MV-4-11 (cell line): ENCODE data around the gene HOXA1.

Experiments used
- DNase-seq: peaks from one replicate; lab custom pipeline; 2025; lab: John Stamatoyannopoulos, UW

HOXA1 gene

DNA sequence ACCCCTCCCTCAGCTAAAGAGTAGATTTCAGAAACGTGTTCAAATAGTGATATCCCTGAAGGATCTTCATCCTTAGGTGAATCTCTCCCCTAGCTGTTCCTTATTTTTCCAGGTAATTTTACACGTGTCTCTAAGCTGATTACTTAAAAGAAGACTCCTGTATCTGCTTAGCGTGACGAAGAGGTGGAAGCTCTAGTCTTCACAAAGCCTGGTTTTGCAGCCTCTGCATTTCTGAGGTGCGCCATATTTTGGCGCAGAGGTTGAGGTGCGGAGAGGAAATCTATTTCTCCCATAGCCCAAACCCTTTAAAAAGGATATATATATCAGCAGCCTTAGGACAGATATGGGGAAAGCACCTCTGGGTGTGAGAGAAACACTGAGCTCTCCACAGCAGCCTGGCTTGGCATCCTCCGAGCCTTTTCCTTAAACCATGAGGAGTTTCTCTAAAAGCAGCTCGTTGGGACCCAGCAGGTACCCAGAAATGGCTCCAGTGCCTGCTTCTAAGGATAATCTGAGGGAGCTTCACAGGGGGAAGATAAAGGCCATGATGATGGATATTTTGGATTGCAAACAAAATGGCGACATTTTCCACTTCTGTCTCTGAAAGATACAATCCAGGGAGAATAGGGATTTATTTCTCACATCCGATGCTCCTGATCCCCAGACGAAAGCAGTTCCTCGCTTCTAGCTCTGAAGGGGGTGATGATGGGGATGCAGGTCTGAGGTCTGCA lies 9.7 kb upstream of the HOXA1 start:
- DNase-seq = no peak

DNA sequence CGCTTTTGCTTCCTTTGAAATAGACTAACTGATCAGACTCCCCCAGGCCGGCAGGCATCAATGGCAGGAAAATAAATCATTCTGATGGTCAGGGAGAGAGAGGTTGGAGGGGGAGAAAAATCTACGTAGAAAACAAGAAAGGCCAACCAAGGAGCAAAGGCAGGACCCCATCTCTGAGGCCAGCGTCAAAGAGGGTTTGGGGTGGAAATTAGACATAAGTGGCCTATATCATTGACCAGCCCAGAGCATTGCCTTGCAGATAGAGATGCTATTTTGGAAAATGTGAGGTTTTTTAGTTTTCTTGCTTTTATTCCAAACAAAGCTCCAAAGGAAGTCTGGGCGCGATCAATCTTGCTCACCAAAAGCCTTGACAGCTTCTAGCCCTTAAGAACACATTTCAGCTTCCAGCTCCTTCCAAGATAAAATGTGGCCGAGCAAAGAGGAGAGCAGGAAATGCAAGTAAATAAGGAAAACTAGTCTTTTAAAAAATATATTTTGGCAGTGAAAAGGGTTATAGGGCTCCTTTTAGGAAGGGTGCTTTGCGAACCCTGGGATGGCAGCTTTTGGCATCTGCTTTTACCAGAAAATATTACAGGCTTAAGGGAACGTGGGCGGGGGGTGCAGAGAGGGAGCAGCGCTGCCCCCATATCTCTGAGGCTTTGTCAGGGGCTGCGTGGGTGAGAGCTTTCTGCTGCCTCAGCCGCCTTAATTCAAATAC lies 8.7 kb upstream of the HOXA1 start:
- no peak for DNase-seq

DNA sequence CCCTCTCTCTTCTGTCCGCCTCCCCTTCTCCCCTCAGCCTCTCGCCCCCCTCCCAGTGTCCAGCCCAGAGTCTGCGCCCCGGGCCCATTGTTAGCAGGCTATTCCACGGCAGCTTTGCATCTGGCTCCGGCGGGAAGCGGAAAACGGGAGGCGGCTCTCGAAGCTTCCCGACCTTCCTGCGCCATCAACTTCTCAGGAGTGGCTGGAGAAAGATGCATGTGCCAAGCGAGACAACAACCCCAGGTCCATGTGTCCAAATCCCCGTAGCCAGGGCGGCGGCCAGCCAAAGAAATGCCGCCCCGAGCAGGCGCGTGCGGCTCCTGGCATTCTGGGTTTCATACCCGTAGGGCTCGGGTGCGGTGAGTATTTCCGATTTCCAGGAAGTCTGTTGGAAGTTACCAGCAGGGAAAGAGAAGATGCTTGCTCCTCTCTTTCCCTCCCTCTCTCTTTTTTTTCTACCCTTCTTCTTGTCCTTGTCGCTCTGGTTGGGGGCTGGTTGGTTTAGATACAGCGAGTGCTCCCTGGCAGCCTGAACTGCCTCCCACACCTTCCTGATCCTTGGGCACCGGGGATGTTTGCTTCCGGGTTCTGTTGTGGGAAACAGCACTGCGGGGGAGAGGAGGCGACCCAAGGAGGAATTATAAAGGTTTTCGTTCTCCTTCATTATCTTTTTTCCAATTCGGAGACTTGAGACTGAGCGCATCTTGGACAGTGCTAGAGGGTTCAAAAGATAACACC lies 7.9 kb upstream of the HOXA1 start:
- DNase-seq = no peak

DNA sequence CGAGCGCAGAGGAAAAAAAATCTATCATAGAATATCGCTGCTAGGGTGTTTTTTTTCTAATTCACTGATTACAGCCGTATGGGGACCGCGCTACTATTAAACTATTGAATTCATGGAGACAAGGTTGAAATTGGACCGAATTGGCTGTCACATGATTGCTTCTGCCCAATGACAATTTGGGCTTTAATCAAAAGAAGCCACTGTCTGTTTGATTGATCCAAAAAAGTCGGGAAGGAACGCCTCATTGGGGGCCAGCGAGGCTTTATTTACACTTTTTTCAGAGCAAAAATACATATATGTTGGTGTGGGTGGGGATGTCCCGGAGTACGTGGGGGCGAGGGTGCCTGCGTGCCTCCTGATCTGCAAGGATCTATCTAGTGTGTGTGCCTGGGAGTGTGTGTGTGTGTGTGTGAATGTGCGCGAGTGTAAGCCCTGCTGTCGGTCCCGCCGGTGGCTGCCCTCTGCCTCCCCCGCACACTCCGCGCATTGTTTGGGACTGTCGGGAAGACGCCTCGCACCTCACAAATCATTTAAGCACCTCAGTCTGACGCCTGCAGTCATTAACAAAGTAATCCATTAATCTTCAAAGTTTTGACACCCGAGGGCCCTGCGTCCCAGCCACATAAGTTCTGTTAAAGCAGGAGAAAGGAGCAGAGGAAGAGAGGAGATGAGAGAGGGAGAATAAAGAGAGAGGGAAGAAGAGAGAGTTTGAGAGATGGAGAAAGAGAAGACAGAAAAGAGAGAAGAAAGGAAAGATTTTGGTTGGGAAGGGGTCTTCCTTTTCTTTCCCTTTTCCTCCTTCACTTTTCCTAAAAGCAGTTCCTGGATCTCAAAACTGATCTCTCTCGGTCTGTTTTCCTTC lies 7.0 kb upstream of the HOXA1 start, which contains the start of gene HOXA2:
Gene HOXA2, minus strand, starts transcription at position 103 of the 862 bp plus-strand sequence. CDS start 183 bp downstream, outside the sequence.
- no peak for DNase-seq

DNA sequence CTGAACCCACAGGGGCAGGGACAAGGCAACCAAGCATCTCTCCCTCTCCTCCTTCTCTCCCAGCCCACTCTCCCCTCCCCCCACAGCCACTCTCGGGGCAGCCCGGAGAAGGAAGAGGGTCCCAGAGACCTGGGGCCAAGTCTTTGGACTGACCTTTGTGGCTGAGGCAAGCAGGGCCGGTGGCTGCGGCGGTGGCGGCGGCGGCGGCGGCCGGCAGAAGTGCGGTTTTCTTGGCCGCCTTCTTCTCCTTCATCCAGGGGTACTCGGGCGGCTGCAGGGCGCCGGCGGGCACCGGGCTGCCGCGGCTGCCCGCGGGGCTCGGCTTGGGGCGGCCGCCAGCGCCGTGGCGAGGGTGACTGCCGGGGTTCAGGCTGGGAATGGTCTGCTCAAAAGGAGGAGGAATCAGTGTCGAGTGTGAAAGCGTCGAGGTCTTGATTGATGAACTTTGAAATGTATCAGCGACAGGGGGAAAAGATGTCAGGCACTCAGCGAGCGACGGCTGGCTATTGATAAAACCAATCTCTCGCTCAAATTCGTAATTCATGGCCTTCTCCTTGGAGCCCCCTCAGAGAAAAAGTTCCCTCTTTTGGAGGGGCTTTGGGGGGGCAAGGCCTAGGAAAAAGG lies 6.3 kb upstream of the HOXA1 start:
- peak; percentile 1 for DNase-seq

DNA sequence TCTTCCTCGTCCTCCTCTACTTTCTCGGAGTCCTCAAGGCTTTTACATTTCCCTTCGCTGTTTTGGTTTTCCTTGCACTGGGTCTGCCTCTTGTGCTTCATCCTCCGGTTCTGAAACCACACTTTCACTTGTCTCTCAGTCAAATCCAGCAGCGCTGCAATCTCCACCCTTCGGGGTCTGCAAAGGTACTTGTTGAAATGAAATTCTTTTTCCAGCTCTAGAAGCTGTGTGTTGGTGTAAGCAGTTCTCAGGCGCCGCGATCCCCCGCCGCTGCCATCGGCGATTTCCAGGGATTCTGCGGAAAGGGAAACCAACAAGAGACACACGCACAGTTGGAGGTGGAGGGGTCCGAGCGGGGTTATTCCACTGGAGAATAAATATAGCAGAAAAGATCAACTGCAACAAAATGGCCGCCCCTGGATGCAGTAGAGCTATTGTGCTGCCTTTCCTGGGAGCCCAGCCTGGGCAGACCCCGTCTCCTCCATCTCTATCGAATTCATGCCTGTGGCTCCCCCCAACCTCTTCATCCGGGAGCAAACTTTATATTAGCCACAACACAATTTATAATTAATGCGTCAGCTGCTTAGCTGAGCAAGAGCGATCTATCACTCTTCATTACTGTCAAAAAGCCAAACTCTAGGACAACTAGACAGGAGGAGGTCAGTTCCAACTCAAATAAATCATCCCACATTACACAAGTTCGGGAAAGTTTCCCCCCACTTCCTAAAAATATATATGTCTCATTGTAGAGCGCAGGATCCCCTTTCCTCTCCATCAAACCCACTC lies 5.6 kb upstream of the HOXA1 start:
- no peak for DNase-seq

DNA sequence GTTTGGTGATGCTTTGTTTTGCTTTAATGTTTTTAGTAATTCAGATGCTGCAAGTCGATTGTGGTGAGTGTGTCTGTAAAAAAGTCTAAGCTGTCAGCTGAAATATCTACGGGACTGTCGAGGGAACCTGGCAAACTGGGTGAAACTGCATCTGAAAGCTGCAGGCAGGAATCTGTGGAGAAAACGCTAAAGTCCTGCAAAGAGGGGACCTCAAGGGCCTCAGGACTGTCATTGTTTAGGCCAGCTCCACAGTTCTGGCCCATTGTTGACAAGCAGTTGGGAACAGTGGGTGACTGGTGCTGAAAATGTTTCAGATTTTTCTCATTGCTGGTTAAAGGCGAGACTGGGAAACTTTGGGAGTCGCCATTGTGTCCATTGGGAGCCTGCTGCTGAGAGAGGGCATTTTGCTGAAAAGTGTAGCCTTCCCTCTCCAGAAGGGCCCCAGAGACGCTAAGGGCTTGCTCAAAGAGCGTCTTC lies 4.9 kb upstream of the HOXA1 start:
- no peak for DNase-seq

DNA sequence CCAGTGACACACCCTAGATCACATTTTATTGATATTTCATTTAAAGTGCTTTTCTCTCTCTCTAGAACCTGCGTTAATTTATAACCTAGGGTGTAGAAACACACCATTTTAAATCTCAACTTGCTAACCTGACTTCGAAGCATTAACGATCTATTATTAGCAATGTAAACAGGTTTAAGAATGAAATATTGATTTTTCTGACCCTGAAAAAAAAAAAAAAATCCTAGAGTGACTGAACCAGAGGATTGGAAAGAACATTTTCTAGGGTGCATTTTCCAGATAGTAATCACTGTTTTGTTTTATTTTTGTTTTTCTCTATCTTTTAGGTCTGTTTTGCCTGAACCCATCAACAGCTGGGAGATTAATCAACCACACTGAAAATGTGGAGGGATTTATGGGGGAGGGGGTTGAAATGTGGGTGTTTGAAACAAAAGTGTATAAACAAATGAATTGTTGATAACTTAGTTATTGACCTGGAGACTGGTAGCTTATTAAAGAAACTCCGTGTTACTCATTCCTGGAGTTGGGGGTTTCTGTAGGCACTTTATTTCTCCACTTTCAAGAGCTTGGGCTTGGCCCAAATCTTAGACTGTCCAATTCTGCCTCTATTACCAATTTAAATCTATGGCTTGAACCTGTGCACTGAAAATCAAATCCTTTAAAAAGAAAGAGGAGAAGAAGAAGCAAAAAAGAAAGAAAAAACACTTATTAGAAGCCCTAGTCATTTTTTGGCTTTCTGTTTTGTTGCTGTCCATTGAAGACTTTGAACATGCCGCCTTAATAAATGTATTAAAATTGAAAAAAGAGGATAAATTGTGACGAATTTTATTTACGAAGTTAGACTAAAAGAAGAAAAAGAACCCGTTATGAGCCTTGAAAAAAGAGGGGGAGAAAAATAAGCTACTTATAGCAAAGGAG lies 3.9 kb upstream of the HOXA1 start:
- DNase-seq = no peak

DNA sequence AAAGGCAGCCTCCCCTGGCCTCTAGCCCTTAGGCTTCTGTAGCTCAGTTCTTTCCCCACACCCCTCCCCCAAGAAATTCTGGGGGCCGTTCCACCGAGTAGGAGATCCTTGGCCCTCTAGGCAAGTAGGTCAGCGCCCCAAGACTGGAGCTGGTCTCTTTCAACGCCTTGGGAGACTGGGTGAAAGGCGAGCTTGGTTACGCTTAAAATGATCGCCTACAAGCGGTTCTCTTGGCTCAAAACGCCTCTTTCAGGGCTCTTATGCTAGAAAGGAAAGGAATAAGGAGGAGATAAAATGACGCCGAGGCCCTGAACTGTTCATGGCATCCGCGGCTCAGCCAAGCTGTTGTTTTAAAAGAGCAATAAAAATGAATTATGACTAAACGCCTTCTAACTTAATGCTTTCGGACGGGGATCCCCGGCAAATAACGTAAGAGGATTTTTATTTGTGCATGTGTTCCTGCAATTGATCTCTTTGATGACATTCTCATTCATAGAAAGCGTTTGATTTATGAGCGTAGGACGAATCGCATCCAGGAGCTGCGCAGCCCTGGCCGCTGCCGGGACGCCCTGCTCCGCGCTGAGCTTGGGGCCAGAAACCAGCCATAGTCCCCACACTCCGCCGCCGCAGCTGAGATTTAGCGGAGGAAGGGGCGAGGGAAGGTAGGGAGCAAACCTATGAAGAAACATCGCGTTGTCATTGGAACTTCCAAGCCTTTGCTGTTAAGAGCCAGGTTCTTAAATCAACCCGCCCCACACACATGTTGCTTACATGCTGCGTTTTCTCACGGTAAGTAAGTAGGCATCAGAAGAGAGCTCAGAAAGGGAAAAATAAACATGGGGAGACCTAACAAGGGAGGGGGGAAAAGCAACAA lies 3.0 kb upstream of the HOXA1 start:
- DNase-seq = no peak

DNA sequence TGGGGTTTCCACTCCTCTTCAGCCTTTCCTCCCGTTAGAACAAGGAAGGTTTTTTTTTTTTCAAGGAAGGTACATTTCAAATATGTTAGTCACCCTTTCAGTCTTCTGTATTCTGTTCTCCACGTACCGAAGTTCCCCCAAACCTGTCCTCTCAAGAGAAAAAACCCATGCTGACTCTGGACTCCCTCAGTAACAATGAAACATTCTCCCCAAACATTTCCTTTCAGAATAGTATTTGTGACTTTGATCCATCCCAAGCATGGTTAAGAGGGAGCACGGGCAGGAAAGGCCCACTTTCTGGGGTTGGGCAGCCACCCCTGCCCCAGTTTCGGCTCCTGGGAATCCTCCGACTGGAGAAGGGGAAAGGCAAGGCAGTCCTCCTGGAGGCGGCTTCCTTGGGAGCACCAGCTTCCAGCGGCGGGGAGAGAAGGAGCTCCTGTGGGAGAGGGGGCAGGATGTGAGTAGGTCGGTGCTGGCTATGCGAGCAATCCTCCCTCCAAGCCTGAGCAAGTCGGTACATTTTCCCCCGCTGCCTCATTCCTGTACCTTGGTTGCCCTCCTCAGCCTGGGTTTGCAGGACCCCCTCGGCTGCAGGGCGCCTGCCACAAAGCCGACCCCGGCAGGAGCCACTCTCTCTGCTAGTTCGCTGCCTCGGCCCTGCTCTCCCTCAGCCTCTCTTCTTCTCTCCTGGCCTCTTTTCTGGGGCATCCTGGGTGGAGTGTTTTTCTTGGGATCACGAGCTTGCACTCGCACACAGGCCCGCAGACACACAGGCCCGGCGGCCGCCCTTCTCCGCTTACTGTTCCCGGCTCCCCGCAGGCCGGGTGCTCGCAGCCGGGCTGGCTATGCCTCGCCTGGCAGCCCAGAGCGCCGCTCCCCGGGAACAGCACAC lies 2.1 kb upstream of the HOXA1 start:
- DNase-seq = no peak

DNA sequence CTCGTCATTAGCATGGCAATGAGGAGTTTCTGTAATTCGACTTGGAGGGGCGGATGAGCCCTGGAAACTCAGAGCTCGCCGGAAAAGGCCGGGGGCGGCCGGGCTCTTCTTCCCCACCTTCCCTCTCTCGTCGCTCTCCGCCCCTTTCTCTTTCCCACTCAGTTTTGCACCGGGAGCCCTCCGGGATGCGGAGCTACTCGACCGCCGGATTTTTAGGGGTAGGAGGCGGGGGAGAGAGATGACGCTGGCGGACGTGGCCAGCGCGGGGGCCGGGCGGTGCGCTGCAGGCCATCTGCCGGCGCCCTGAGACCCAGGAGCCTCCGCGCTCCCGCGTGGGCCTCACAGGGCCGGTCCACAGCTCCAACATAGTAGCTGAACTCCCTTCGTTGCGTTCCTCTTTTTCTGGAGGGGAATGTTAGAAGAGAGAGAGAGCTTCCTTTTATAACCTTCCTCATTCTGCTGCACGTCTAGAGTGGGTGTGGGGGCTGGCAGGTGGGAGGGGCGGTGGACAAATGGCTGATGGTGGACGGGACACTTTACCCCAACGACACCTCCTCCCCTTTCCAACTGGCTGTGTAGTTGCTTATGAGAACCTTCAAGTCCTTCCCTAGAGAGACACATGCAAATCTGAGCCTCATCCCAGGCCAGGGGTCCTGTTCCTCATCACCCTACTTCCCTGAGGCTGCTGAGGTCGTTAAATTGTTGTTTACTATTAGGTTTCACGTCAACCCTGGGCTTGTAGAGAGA lies 1.1 kb upstream of the HOXA1 start:
- DNase-seq = peak; percentile 47

DNA sequence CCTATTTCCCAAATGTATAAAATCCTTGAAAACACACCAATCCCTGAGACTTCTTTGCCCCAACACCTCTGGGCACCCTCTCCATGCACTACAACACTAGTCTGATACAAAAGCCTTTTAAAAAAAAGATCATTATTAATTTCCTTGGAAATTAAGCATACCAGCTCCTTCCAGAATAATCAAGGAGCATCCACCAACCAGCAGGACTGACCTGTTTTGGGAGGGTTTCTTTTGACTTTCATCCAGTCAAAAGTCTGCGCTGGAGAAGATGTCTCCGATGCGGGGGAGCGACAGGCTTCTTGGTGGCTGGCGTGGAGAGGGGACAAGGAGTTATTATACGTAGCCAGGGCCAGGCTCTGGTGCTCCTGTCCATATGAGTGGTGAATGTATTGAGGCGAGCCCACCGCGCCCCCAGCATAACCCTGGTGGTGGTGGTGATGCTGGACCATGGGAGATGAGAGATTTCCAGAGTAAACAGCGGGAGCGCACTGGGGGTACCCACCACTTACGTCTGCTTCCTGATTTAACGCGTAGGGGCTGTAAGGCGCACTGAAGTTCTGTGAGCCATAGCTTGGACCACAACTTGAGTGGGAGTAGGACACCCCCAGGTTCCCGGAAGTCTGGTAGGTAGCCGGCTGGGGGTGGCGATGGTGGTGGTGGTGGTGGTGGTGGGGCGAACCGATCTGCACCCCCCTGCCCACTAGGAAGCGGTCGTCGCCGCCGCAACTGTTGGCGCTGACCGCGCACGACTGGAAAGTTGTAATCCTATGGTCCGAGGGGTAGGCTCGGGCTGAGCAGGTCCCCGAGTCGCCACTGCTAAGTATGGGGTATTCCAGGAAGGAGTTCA lies 527 bp downstream of the HOXA1 start:
- no peak for DNase-seq

DNA sequence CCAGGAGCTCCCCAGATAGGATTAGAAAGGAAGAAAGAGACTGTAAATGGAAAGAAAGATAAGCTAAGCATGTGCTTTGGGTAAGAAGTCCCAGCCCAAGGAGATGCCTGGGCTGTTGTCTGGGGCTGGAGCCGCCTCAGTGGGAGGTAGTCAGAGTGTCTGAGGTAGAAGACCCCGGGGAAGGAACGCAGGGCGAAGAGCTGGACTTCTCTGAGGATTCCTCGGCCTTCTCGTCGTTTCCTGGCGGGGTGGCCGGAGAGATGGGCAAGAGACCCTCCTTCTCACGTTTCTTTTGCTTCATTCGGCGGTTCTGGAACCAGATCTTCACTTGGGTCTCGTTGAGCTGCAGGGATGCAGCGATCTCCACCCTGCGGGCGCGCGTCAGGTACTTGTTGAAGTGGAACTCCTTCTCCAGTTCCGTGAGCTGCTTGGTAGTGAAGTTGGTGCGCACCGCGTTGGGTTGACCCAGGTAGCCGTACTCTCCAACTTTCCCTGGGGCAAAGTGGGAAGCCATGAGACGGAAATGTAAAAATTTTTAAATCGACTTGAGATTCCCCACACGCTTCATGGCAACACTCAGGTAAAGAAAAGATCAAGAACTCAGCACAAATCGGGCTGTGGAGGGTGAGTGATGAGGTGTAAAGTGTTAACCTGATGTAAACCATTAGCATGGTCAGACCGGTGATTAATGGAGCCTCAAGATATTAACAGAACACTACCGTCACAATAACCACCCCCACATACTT lies 1.3 kb downstream of the HOXA1 start:
- no peak for DNase-seq

DNA sequence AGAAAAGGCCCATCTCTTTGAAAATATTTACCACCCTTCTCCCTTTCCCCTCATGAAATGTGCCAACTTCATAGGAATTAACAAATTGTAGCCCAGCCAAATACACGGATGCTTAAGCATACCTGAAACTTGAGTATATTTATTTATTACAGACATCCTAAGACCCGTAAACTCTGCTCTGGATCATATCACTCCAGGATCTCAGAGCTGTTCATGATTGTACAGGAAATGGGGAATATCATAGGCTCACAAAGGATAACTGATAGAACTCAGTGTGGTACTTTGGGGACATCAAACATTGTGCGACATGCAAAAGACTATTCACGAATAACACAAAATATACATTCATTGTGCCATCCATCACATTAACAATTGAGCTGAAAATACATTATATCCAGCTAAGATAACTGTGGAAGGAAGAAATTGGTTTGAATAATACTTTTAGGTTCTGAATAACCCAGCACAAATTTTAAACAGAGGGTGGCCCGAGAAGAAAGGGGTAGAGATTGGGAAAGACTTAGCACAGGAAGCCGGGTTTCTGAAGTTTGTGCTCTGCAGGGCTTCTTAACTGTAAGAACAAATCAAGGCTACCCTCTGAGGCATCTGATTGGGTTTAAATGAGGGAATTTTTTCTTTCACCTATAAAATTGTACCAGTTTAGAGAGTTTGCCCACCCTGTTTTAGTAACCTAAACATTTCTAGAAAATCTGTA lies 2.5 kb downstream of the HOXA1 start:
- DNase-seq = no peak

DNA sequence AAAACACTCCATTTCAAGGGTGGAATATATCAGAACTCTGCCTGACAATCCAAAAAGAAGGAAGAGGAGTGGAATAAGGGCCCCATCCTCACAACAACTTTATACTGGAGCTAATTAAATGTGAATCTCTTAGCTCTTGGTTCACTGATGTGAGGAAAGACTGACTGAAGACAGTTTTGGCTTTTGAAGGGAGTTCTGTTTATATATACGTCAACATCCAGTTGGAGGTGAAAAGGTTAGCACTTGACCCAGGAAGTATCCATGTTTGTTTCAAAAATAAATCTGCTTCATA lies 3.0 kb downstream of the HOXA1 start:
- DNase-seq = no peak
